Right atrium auricular region (tissue), 2 donors: ENCODE data around the gene TWF1. TPM values are rescaled to one million over a fixed set of nuclear protein-coding genes. Genes with fewer than 3 reads are reported as not detected.

ENCODE experiments used
- DNase-seq: peaks from one replicate; pipeline ENCODE4 v3.0.0-alpha.2; 2019; ENCODE audit warnings: low spot score
- H3K27ac ChIP-seq, 2 donors: fragments of 200-600 bp; sonication (generic); 1 replicate in 1 of 2; 2 replicates in 1 of 2; pipeline ENCODE4 v1.5.1; 2016 to 2019
- H3K27me3 ChIP-seq, 2 donors: fragments of 200-600 bp; sonication (generic); one replicate each; pipeline versions ENCODE4 v1.5.1 to v1.6.0; 2017 to 2019
- H3K36me3 ChIP-seq: fragments of 200-600 bp; sonication (generic); one replicate; pipeline ENCODE4 v1.5.1; 2016
- H3K4me1 ChIP-seq, 2 donors: fragments of 200-600 bp; sonication (generic); one replicate each; pipeline versions ENCODE4 v1.5.1 to v1.6.0; 2017 to 2019
- H3K4me3 ChIP-seq, 2 donors: fragments of 200-600 bp; sonication (generic); 1 replicate in 1 of 2; 2 replicates in 1 of 2; pipeline ENCODE4 v1.5.1; 2017 to 2019; ENCODE audit warnings: mild to moderate bottlenecking in 1 of 2, moderate library complexity in 1 of 2
- H3K9me3 ChIP-seq, 2 donors: fragments of 200-600 bp; sonication (generic); one replicate each; pipeline ENCODE4 v1.5.1; 2019
- total RNA-seq, 2 donors: library from RNA; depleted of rRNA; stranded (reverse); fragments of >200 nt; gene quantifications; one replicate each; pipeline ENCODE4 v1.1.0, GENCODE V29; 2016
- TF ChIP-seq, protein P1 (sequence below), 2 donors: fragments of 200-600 bp; sonication (generic); IDR thresholded peaks; one replicate each; pipeline ENCODE4 v1.5.1; 2019; ENCODE audit warnings: antibody characterized with exemption in 2 of 2

Gene TWF1
- total RNA-seq, 2 donors from 2014 or later: 18.0 to 19.0 TPM

DNA sequence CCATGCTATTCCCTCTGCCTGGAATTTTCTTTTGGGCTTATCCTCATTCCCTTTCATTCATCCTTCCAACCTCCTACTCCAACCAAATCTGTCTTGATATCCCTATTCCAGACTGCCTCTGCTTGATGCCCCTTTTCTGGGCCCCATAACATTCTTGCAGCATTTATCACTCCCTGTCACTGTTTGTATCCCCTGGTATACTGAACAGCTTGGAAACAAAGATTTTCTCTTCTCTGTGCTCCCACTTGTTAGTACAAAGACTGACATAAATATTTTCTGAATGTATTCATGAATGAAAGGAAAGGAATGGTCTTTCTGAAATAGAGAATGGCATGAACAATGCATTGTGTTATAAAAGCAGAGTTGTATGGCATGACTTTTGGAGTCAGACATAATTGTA lies 39.8 kb downstream of the TWF1 start:
- DNase-seq: no peak

GRCh38 chr12:43764528-43764927 lies 41.6 kb downstream of the TWF1 start:
- Histone ChIP-seq H3K9me3 (no peaks in the 10 kb centered on the region), H3K36me3 (peaks cover 8% of the 10 kb centered on the region), H3K27ac (no peak overlapping the region), H3K4me1 (peaks cover 0 to 17% of the 10 kb centered on the region in 2 donors), H3K27me3 (no peaks in the 10 kb centered on the region), H3K4me3 (no peak overlapping the region)
- DNase-seq: no peak
- TF ChIP-seq, protein P1, sequence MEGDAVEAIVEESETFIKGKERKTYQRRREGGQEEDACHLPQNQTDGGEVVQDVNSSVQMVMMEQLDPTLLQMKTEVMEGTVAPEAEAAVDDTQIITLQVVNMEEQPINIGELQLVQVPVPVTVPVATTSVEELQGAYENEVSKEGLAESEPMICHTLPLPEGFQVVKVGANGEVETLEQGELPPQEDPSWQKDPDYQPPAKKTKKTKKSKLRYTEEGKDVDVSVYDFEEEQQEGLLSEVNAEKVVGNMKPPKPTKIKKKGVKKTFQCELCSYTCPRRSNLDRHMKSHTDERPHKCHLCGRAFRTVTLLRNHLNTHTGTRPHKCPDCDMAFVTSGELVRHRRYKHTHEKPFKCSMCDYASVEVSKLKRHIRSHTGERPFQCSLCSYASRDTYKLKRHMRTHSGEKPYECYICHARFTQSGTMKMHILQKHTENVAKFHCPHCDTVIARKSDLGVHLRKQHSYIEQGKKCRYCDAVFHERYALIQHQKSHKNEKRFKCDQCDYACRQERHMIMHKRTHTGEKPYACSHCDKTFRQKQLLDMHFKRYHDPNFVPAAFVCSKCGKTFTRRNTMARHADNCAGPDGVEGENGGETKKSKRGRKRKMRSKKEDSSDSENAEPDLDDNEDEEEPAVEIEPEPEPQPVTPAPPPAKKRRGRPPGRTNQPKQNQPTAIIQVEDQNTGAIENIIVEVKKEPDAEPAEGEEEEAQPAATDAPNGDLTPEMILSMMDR (IDR thresholded peaks at IDR 0.05): no peak

More for the DNA sequence above, 39.8 kb downstream of the TWF1 start:
- no peak overlapping the region for H3K4me3 ChIP-seq
- peaks cover 17% of the 10 kb centered on the region for H3K36me3 ChIP-seq
- H3K27me3 ChIP-seq: no peaks in the 10 kb centered on the region
- no peak overlapping the region for H3K27ac ChIP-seq
- TF ChIP-seq, protein P1 (IDR thresholded peaks at IDR 0.05): no peak
- no peaks in the 10 kb centered on the region for H3K9me3 ChIP-seq
- H3K4me1 ChIP-seq: peaks cover 0 to 5% of the 10 kb centered on the region in 2 donors

DNA sequence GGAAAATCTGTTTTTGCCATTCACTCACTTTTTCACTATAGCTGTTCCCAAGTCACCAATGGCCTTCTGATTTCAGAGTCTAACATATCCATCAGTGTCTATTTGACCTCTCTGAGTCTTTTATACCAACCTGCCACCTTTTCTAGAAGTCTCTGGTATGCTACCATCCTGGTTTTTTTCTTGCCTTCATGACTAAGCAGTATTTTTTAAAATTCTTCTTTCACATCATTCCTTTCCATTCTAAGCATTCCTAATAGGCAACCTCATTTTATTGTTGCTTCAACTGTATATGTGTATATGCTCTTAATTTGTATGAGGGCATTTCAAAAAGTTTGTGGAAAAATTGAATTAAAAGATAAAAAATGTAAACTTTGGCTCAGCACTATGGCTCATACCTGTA lies 42.3 kb downstream of the TWF1 start:
- no peak overlapping the region for H3K27ac ChIP-seq
- no peak overlapping the region for H3K4me3 ChIP-seq
- TF ChIP-seq, protein P1 (IDR thresholded peaks at IDR 0.05): no peak
- no peaks in the 10 kb centered on the region for H3K27me3 ChIP-seq
- peaks cover 0 to 19% of the 10 kb centered on the region in 2 donors for H3K4me1 ChIP-seq
- H3K36me3 ChIP-seq: peaks cover 8% of the 10 kb centered on the region
- no peaks in the 10 kb centered on the region for H3K9me3 ChIP-seq
- DNase-seq: no peak

DNA sequence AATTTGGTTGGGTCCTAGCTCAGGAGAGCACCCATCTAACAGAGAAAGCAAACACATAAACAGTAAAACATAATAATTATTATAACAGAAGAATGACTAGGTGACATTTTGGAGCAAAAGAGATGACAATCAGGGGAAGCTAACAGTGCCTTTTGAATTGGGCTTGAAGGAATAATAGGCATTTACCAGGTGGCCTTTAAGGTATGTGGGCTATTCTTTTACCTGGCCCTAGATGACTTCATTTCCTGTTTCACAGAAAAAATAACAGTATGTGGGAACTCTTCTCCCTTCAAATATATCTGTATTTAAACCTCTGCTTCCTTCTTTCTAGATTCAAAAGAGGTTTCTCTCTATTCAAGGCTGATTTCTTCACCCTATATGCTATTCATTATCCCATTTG lies 43.5 kb downstream of the TWF1 start:
- no peak overlapping the region for H3K4me3 ChIP-seq
- TF ChIP-seq, protein P1 (IDR thresholded peaks at IDR 0.05): no peak
- H3K4me1 ChIP-seq: peaks cover 0 to 26% of the 10 kb centered on the region in 2 donors
- DNase-seq: no peak
- no peaks in the 10 kb centered on the region for H3K36me3 ChIP-seq
- no peaks in the 10 kb centered on the region for H3K9me3 ChIP-seq
- no peak overlapping the region for H3K27ac ChIP-seq
- H3K27me3 ChIP-seq: no peaks in the 10 kb centered on the region

DNA sequence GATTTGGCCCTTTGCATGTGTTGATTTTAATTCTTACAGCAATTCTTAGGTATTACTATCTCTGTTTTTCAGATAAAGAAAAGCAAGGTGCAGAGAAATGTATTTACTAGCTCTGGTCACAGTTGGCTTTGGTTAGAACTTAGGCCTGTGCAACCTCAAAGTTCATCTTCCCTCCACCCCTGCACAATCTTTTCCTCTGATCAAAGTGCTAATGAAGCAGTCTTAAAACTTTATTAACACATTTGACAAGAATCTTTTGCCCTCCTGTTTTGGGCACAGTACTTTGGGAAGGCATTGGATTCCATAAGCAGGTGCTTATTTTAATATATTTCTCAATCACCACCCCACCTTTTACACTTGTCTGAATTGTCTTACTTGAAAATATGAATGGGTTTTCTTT lies 44.6 kb downstream of the TWF1 start:
- no peak overlapping the region for H3K4me3 ChIP-seq
- H3K27me3 ChIP-seq: no peaks in the 10 kb centered on the region
- TF ChIP-seq, protein P1 (IDR thresholded peaks at IDR 0.05): no peak
- no peaks in the 10 kb centered on the region for H3K9me3 ChIP-seq
- no peak for DNase-seq
- peaks cover 0 to 26% of the 10 kb centered on the region in 2 donors for H3K4me1 ChIP-seq
- H3K36me3 ChIP-seq: no peaks in the 10 kb centered on the region
- H3K27ac ChIP-seq: no peak overlapping the region

DNA sequence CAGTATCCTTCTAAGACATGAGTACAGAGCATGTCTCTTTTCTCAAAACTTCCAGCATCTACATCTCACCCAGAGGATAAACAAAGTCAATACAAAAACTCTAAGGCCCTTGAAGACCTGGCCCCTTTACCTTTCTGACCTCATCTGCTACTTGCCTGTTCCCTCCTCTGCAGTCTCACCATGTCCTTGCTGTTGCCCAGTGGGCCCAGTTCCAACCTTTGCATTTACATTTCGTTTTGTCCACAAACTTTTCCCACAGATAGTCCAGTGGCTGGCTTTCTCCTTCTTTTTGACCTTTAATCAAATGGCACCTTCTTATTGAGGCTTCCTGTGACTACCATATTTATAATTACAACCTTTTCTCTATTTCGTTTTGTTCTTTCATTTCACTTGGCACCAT lies 45.7 kb downstream of the TWF1 start:
- no peaks in the 10 kb centered on the region for H3K36me3 ChIP-seq
- TF ChIP-seq, protein P1 (IDR thresholded peaks at IDR 0.05): no peak
- no peak overlapping the region for H3K4me3 ChIP-seq
- H3K9me3 ChIP-seq: no peaks in the 10 kb centered on the region
- peaks cover 0 to 21% of the 10 kb centered on the region in 2 donors for H3K4me1 ChIP-seq
- no peak for DNase-seq
- no peak overlapping the region for H3K27ac ChIP-seq
- H3K27me3 ChIP-seq: no peaks in the 10 kb centered on the region
